GM12865 (cell line): Measurements from ENCODE around the gene CMC2.

Experiments used
- DNase-seq: peaks from one replicate; pipeline ENCODE4 v3.0.0; 2010; ENCODE audit warnings: low read depth
- H3K4me3 ChIP-seq: 2 replicates; pipeline ENCODE4 v1.5.1; 2011; ENCODE audit warnings: mild to moderate bottlenecking, low read depth, low read length, control low read depth
- TF ChIP-seq, protein P1 (sequence below): IDR thresholded peaks from 2 replicates; pipeline ENCODE4 v1.5.1; 2011; ENCODE audit warnings: low read length, control low read depth, low read depth, inconsistent platforms; ENCODE audit not compliant: insufficient read depth; ENCODE audit errors: missing control alignments

The CMC2 gene

DNA sequence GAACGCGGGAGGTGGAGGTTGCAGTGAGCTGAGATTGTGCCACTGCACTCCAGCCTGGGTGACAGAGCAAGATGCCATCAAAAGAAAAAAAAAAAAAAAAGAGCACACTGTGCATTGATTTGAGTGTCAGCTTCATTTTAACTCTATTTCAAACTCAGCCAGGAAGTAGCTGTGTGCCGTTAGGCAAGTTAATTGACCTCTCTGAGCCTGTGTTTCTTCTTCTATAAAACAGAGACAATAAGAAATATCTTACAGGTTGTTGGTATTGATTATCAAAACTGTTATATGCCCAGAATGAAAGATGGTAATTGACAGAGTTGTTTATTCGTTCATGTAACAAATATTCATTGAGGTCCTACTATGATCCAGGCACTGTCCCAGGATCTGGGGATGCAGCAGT, 83.3 kb downstream of the CMC2 start:
- H3K4me3 ChIP-seq = no peak overlapping the region
- DNase-seq = no peak
- TF ChIP-seq, protein P1, sequence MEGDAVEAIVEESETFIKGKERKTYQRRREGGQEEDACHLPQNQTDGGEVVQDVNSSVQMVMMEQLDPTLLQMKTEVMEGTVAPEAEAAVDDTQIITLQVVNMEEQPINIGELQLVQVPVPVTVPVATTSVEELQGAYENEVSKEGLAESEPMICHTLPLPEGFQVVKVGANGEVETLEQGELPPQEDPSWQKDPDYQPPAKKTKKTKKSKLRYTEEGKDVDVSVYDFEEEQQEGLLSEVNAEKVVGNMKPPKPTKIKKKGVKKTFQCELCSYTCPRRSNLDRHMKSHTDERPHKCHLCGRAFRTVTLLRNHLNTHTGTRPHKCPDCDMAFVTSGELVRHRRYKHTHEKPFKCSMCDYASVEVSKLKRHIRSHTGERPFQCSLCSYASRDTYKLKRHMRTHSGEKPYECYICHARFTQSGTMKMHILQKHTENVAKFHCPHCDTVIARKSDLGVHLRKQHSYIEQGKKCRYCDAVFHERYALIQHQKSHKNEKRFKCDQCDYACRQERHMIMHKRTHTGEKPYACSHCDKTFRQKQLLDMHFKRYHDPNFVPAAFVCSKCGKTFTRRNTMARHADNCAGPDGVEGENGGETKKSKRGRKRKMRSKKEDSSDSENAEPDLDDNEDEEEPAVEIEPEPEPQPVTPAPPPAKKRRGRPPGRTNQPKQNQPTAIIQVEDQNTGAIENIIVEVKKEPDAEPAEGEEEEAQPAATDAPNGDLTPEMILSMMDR = no peak
